ENCODE results near the gene HOOK1.

The HOOK1 gene

DNA sequence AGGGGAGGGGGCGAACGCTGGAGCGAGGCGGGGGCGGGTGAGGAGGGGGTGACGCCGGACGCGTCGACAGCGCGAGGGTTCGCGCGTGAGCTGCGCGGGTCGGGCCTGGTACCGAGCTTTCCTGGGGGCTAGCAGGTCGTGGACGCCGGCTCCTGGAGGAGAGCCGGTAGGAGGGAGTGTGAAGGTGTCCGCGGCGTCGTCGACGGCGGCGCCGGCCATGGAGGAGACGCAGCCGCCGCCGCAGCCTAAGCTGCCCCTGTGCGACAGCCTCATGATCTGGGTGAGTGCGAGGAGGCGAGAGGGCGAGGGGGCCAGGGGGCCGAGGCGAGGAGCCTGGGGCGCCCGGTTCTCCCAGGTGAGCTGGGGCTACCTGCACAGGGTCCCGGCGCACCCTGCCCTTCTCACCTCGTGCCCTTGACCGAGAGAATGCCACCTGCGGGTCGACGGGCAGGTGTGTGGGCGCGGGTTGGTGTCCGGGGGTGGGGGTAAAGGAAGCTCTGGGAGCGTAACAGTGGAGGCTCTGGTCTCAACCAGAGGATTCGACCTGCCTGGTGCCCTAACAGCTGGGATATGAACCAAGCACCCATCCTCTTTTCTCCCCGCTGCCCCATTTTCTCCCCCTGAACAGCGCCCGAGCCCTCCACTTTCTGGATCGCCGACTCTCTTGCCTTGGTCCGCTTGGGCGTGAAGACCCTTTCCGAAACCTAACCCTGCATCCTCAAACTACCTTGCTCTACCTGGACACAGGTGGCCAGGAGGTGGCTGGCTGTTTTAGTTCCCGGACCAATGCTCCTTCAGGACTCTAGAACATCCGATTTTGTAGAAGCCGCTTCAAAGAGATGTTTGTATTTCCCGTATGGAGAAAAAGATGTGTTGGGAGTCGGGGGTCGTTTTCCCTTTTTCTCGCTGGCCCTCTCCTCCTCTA lies at the start of gene HOOK1:
Gene HOOK1 (plus strand): TSS at position 49 of the 925 bp plus-strand sequence. CDS start 169 bp downstream, at position 218.
- no peak for DNase-seq (ENCODE audit: low read depth)

DNA sequence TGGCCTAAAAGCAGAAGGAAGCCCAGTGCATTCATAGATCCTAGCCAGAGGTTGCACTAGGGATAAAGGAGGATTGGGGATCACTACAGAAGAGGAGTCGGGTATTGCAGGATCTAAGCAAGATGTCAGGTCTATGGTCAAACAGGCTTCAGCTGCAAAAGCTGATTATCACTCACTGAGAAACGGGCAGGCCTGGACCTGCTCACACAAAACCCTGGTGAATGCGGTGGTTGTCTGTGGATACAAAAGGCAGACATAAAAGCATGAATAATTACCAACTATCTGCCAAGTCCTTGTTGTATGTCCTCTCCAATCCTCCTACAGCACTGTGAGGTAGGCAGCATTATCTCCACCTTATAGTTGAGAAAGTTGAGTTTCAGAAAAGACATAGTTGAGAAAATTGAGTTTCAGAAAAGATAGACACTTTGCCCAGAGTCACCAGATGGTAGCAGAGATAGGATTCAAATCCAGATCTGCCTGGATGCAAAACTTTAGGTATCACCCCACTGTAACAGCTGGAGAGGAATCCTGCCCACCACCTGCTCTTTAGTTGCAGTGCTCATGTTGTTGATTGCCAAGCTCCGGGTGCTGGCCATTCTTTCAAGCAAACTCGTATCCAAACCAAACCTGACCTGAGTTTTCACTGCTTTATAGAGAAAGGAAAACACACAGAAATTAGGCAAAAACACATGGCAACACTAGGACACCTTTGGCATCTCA lies 49.6 kb upstream of the HOOK1 start:
- DNase-seq (ENCODE audit: low read depth), result no peak

DNA sequence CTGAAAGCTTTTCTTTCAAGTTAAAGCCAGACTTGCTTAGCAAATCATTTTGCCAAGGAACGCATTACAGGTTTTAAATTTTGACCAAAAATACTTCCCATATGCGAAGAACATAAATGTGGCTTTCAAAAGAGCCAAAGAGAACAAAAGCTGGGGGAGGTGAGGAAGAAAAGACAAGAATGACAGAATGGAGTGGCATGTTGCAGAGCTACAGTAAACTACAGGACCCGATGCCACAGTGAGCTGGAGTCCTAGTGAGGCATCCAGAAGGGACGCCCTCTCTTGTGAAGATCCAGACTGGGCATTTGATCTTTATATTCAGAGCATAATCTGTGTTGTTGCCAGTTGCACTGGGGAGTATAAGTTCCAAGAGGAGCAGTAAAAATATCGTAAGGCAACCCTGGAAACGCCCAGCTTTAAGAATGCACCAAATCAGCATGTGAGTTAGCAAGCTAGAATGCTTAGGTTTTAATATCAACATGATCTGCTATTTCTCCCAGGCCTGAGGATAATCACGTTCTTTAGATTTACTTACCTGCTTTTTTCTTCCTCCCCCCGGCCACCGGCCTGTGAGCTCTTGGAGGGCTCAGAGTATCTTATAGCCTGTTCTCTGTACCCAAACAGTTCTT lies 48.4 kb upstream of the HOOK1 start:
- no peak for DNase-seq (ENCODE audit: low read depth)

DNA sequence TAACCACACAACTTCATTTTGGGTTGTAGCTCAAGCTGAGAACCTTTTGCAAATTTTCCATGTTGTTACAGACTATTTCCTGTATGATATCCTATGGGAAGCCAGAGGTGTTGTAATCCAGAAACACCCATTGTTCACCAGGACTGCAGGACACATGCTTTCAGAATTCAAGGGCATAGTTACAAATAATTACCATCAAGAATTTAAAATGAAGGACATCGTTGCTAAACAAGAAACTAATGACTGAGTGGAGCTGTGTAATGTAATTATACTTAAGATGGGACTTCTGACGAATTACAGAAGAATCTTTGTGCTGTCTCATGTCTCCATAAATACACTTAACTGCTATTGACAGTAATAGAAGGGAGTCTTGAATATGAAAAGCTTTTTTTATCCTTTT lies 47.6 kb upstream of the HOOK1 start:
- DNase-seq (ENCODE audit: low read depth), result no peak

DNA sequence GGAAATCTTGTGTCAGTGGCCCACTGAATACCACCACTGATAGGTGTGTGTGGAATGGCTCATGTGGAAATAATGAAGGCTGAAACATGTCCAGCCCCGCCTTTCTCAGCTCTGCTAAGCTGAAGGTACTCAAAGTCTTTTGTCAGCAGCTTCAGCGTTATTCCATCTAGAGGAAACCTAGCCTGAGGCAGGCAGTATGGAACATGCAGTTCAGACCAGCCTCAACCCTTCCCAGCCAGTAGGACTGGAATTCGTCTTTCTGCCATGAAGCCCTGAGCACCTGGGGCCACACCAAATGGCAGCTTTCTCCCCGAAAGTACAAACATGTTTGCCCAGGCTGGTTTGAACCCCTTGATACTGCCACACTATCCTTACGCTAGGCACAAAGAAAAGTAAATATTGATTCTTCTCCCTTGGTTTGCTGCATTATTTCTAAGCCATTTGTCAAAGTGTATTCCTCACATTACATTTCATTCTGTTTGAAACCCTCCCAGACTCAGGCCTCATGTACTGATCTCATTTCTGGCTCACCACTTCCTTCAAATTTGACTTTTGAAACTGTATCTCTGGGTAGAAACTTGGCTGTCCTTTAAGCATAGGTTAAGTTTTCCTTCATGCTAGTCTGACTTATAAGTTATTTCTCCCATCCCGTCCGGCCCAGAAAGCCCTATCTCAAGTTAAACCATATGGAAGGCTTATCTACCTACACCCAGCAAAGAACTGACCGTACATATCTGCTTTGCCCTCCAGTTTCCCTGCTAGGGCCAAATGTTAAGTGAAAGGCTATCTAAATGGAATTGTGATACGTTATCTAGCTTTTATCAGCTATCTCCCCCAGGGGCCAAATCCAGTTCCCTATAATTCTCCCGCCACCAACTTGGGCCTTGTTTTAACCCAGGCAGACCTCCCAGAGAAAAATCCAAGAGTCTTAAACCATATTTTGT lies 45.7 kb upstream of the HOOK1 start:
- DNase-seq (ENCODE audit: low read depth), result no peak

DNA sequence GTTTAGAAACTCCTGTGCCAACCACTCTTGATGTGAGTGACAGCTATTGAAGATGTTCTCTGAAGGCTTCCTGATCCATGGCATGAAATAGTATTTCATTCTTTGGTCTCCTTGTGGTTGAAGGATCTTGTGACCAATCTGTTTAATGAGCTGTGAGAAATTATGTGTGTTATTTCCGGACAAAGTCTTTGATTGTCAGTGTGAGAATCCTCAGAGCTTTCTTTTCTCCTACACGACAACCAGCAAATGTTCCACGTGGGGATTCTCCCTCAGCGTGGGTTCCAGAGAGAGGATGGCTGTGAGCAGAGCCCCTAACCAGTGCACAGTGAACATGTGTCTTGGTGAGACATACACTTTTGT lies 45.0 kb upstream of the HOOK1 start:
- no peak for DNase-seq (ENCODE audit: low read depth)

DNA sequence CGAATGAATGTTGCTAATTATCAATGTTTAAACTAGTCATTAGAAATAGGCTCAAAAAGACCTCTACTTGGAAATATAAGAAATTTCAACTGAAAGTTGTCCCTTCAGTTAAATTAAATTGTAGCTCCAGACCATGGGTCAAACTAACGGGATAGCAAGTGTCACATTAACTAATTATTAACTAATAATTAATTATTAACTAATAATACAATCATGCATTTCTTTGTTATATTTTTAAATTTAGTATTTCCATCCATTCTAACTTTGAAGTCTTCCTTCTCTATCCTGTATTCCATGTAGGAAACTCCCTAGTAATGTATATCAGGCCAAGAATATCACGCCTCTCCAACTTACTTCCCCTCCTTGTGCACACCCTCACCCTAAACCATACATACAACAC lies 43.4 kb upstream of the HOOK1 start:
- DNase-seq (ENCODE audit: low read depth), result no peak

DNA sequence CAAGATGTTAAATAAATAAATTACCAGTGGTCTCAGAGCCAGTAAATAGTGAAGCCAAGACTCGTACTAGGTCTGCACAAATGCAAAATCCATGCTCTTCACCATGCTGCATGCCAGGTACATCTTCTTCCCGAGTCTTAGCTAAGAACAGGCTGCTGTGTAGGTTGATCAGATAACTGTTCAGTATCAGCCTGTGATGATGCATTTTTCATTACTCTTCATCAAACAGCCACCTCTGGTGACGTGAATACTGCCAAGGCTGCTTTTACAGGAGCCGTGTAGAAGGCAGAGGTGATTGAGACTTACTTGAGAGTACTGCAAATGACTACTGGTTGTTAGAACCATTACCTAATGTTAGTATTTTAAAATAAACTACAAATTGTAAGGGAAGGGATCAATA lies 39.3 kb upstream of the HOOK1 start:
- no peak for DNase-seq (ENCODE audit: low read depth)

DNA sequence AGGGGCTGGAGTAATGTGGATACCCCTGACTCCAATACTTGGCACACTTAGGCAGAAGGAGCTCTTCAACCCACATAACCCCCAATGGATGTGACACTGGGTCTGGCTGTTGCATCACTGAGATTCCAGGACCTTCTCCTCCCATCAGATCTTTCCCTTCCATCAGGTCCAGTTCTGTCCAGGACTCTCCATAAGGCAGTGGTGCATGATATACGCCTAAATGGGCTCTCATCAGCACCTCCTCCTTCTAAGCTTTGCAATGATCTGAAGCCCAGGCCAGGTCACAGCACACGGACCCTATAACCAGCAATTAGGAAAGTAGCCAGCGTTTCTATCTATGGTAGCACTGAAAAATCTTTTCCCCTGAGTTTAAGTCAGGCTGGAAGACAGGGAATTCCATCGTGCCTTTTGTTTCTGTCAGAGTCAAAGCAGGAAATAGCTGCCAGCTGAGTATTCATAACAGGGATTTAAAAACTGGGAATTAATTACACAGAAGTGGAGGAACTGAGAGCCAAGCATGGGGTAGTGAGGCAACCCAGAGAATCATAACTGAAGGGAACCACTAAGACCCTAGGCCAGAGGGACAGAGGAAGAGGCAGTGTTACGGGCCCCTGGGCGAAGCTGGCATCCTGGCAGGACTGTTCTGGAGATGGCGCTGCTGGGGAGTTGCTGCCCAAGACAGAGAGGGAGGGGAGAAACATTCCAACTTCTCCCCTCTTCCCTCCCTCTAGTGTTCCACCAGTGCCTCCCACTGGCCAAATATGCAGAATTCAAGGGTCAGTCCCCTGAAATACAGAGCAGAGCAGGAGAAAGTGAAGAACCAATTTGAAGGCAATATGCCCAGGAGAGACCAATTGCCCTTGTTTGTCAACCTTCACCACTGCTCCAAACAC lies 37.5 kb upstream of the HOOK1 start:
- DNase-seq (ENCODE audit: low read depth), result peak; percentile 4

DNA sequence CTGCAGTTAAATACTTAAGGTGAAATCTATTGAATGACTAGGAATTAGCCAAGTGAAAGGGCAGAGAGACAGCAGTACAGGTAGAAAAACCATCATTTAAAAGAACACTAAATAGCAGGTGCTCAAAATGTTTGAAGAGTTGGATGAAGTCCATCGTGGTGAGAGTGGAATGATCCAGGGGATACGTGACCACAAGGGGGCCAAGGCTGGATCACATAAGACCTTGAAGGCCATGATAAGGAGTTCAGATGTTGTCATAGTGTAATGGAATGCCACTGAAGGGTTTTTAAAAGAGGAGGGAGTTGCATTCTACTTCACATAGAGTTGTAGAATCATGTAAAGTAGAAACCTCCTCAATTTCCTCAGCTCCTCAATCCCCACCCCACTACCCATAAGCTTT lies 34.8 kb upstream of the HOOK1 start:
- DNase-seq (ENCODE audit: low read depth), result no peak

DNA sequence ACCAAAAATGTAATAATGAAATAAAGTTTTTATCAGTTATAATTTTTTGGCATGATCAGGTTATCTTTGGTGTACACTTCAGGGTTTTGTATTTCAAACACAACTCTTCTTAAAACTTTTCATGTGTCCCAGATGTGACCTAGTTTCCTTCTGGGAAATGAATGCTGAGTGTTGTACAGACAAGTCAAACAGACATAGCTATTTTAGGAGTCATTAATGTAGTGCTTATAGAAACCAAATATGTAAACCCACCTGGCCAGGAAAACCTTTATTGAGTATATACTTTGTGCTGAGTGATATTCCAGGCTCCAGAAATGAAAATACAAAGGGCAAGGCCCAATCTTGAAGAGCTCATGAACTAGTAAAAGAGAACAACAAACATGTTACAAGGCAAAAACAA lies 25.9 kb upstream of the HOOK1 start:
- no peak for DNase-seq (ENCODE audit: low read depth)

DNA sequence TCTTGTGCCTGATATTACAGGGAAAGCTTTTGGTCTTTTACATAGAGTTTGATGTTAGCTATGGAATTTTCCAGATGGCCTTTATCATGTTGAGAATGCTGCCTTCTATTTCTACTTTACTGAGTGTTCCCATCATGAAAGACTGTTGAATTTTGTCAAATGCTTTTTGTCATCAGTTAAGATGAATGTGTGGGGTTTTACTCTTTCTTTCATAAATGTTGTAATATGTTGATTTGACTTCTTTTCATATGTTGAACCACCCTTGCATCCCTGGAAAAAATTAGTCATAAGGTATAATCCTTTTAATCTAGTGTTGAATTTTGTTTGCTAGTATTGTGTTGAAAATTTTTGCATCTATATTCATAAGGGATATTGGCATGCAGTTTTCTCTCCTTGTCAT lies 16.1 kb upstream of the HOOK1 start:
- DNase-seq (ENCODE audit: low read depth), result no peak

DNA sequence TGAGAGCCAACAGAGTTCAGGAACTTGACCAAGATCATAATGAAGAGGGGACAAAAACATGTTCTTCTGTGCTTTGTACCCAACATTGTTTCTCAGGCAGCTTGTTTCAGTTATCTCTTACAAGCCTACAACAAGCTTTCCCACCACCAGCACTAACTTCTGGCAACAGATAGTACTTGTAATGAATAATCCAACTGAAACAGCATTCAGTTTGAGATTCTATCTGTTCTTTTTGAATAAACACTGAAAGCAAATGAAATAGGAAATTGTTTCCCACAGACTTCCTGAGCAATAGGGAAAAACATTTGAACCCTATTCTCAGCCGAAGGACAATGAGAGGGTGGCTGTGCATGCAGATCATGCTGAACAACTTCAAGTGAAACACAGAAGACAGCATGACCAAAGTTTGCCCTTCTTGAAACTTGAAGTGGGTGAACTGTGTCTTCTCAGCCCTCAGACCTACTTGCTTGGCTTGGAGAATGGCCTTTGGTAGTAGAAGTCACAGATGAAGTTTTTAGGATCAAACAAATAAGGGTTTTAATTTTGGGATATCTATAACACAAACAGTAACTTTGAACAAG lies 11.2 kb upstream of the HOOK1 start:
- no peak for DNase-seq (ENCODE audit: low read depth)

DNA sequence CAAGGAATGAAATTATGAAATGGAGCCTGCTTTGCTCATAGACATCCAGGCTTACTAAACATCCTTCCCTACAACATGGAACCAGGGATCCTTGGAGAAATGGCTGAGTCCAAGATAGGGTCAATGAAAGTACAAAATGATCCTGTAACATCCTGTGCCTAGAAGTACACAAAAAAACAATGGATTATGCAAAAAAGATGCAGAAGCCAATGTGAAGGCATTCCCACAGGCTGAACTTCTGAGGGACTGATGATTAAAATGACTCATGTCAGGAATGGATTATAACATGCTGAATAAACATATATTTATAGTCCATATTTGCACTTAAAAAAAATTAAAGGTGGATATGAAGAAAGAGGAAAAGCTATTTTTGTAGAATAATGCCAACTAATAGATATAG lies 10.4 kb upstream of the HOOK1 start:
- no peak for DNase-seq (ENCODE audit: low read depth)

DNA sequence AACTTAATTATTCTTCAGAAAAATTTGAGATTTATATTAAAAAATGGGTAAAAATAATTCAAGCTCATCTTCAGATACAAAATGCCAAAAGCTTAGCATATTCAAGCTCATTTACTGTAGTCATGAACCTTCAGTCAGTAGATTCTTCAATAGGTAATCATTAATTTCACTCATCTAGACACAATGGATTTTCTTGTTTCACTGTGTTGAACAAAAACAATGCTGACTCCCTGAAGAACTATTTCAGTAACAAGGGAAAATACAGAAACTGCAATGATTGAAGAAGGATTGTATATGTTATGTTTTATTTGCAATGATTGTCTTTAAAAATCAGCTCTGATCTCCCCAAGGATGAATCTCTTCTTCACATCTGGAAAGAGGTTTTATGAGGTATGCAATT lies 9.2 kb upstream of the HOOK1 start:
- DNase-seq (ENCODE audit: low read depth), result no peak

DNA sequence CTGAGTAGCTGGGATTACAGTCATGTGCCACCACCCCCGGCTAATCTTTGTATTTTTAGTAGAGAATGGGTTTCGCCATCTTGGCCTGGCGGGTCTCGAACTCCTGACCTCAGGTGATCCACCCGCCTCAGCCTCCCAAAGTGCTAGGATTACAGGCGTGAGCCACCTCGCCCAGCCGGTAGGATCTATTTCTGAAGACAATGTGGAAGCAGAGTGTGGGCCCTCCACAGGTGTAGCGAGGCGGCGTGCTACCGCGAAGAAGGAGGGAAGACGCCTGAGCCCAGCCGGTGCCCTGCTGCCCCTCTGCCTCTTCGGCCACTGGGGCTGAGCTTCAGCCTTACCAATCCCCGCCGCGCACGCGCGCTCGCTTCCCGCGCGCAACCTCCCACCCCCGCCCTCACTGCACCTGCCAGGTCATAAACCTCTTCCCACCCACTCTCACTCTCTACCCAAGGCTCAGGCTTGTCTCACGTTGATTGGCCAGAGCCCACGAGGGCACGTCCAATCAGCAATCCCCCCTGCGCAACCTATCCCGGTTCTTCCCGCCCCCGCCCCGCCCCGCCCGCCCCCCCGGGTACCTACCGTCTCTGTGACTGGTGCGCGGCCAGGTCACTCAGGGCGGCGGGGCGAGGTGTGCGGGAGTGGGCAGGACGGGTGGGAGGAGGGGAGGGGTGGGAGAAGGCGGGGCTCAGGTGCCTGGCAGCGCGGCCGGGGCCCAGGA lies 409 bp upstream of the HOOK1 start:
- DNase-seq (ENCODE audit: low read depth), result no peak

DNA sequence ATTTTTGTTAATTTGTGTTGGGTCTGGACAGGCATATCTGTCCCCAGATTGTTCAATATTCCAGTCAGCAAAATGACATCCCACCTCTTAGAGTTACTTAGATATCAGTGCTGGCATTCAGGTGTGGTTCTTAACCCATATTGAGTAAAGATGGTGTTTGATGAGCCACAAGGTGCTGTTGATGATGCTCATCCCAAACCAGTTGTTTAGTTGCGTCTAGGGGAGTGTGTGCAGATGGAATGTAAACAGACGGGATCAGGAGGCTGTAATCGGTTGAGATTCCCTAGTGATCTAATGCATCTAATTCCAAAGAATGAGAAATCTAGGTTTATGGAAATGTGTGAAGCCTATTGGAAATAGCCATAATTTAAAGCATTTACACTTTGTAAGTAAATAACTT lies 1.1 kb downstream of the HOOK1 start:
- no peak for DNase-seq (ENCODE audit: low read depth)

DNA sequence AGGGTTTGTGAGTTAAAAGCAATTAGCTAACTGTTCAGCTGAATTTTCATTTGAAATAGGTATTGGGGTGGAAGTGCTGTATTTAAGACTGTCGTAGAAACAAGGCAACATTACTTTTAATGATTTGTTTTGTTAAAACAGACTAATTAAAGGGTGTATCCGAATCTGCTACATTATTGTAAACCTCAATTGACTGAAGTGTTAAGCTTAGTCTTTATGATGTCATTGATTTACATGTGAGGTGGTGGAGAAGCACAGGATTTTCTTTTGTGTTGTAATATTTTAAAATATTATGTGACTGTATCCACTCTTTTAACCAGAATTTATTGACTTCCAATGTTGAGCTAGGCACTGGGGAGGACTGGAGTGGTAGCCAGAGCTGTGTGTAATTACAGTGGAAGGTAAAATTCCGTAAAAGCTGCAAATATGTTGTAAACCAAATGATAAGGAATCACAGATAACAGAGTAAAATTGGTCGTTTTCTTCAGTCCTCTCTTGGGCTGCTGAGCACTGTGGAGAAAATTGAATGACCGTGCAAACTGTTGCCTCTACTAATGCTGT lies 1.6 kb downstream of the HOOK1 start:
- no peak for DNase-seq (ENCODE audit: low read depth)

Data from non-pigmented ciliary epithelial cell (primary cell).